Gastrocnemius medialis (tissue), 4 donors: ENCODE measurements around the gene POFUT1.

Experiments
- POLR2A ChIP-seq, 2 donors: fragments of 450-650 bp; IDR thresholded peaks; one replicate each; pipeline ENCODE4 v1.6.1; 2017; ENCODE audit warnings: antibody characterized with exemption in 2 of 2, mild to moderate bottlenecking in 2 of 2, moderate library complexity in 2 of 2
- TF ChIP-seq, protein P1 (sequence below), 5 experiments: fragments of 450-650 bp in 3 of 5; fragments of 200-600 bp in 2 of 5; sonication (generic) in 2 of 5; IDR thresholded peaks in 4 of 5; conservative IDR thresholded peaks in 1 of 5; 1 replicate in 4 of 5; 2 replicates in 1 of 5; pipeline ENCODE4 v1.5.1; 2016 to 2019; ENCODE audit warnings: antibody characterized with exemption in 5 of 5, mild to moderate bottlenecking in 3 of 5, moderate library complexity in 3 of 5

DNA sequence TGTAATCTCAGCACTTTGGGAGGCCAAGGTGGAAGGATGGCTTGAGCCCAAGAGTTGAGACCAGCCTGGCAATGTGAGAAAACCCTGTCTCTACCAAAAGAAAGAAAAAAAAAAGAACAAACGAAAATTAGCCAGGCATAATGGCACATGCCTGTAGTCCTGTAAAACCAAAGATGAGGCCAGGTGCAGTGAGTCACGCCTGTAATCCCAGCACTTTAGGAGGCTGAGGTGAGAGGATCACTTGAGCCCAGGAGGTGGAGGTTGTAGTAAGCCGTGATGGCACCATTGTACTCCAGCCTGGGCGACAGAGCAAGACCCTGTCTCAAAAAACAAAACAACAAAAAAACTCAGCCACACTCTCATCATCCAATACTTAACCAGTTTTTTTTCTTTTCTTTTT lies 37.3 kb downstream of the POFUT1 start:
- TF ChIP-seq, protein P1, sequence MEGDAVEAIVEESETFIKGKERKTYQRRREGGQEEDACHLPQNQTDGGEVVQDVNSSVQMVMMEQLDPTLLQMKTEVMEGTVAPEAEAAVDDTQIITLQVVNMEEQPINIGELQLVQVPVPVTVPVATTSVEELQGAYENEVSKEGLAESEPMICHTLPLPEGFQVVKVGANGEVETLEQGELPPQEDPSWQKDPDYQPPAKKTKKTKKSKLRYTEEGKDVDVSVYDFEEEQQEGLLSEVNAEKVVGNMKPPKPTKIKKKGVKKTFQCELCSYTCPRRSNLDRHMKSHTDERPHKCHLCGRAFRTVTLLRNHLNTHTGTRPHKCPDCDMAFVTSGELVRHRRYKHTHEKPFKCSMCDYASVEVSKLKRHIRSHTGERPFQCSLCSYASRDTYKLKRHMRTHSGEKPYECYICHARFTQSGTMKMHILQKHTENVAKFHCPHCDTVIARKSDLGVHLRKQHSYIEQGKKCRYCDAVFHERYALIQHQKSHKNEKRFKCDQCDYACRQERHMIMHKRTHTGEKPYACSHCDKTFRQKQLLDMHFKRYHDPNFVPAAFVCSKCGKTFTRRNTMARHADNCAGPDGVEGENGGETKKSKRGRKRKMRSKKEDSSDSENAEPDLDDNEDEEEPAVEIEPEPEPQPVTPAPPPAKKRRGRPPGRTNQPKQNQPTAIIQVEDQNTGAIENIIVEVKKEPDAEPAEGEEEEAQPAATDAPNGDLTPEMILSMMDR (IDR thresholded peaks at IDR 0.05 in 4 of 5, conservative IDR thresholded peaks at IDR 0.05 in 1 of 5): no peak
- TF ChIP-seq POLR2A (IDR thresholded peaks at IDR 0.05): no peak
